ENCODE data around the gene CBX1.
A peak's percentile ranks its signal among the peaks of the same experiment; 100 is the strongest.

- peak; percentile 99 for TF ChIP-seq CTCF (CRISPR knock-in tag; IDR thresholded peaks at IDR 0.05)
- TF ChIP-seq HNRNPL (IDR thresholded peaks at IDR 0.05; ENCODE audit: low read depth, low read length) = no peak
- no peak for TF ChIP-seq ATF3 (CRISPR knock-in tag; IDR thresholded peaks at IDR 0.05)
These were observed 76.0 kb downstream of the CBX1 start for GRCh38 chr17:48025040-48025903.
